H9 (cell line): ENCODE results near the gene STARD9. TPM values are rescaled to one million over a fixed set of nuclear protein-coding genes. Genes with fewer than 3 reads are reported as not detected.
A peak's percentile ranks its signal among the peaks of the same experiment; 100 is the strongest.

Experiments
- DNase-seq: peaks from one replicate; pipeline ENCODE4 v3.0.0-alpha.2; 2017
- H2AFZ ChIP-seq: one replicate; pipeline ENCODE4 v1.6.1; 2013; ENCODE audit warnings: mild to moderate bottlenecking, low read length, control low read depth, moderate library complexity
- H2AK5ac ChIP-seq: 2 replicates; pipeline ENCODE4 v1.6.1; 2013; ENCODE audit warnings: low read length, control low read depth, mixed read lengths; ENCODE audit not compliant: insufficient read length
- H2BK120ac ChIP-seq: one replicate; pipeline ENCODE4 v1.6.1; 2013; ENCODE audit warnings: low read depth, mild to moderate bottlenecking, low read length, control low read depth, inconsistent platforms; ENCODE audit not compliant: poor library complexity, severe bottlenecking
- H2BK12ac ChIP-seq: 2 replicates; pipeline ENCODE4 v1.6.1; 2013; ENCODE audit warnings: low read length, control low read depth, mixed read lengths, low read depth; ENCODE audit not compliant: insufficient read length
- H2BK15ac ChIP-seq: 2 replicates; pipeline ENCODE4 v1.6.1; 2013; ENCODE audit warnings: low read depth, low read length, control low read depth
- H2BK20ac ChIP-seq: one replicate; pipeline ENCODE4 v1.6.1; 2013; ENCODE audit warnings: low read depth, mild to moderate bottlenecking, low read length, control low read depth, inconsistent platforms; ENCODE audit not compliant: poor library complexity, severe bottlenecking
- H2BK5ac ChIP-seq: 2 replicates; pipeline ENCODE4 v1.6.1; 2013; ENCODE audit warnings: low read length, control low read depth, mixed read lengths; ENCODE audit not compliant: insufficient read length
- H3K14ac ChIP-seq: 2 replicates; pipeline ENCODE4 v1.6.1; 2013; ENCODE audit warnings: low read length, control low read depth; ENCODE audit not compliant: insufficient read depth
- H3K18ac ChIP-seq: 2 replicates; pipeline ENCODE4 v1.6.1; 2013; ENCODE audit warnings: low read depth, mild to moderate bottlenecking, mixed read lengths, low read length, control low read depth; ENCODE audit not compliant: insufficient read length
- H3K23ac ChIP-seq: 2 replicates; pipeline ENCODE4 v1.6.1; 2013; ENCODE audit warnings: low read length, control low read depth, mixed read lengths, low read depth; ENCODE audit not compliant: insufficient read length
- H3K23me2 ChIP-seq: 2 replicates; pipeline ENCODE4 v1.6.1; 2013; ENCODE audit warnings: low read depth, mild to moderate bottlenecking, mixed read lengths, low read length, control low read depth; ENCODE audit not compliant: insufficient read length, poor library complexity, severe bottlenecking
- H3K27ac ChIP-seq: 2 replicates; pipeline ENCODE4 v1.5.1; 2013; ENCODE audit warnings: low read length, control low read depth, mixed read lengths, low read depth; ENCODE audit not compliant: insufficient read length
- H3K27me3 ChIP-seq: 2 replicates; pipeline ENCODE4 v1.6.1; 2013; ENCODE audit warnings: low read length, control low read depth, inconsistent platforms; ENCODE audit not compliant: insufficient read depth
- H3K4ac ChIP-seq: 2 replicates; pipeline ENCODE4 v1.6.1; 2013; ENCODE audit warnings: low read depth, mild to moderate bottlenecking, control low read depth, inconsistent platforms, low read length, moderate library complexity
- H3K4me1 ChIP-seq: 2 replicates; pipeline ENCODE4 v1.6.1; 2013; ENCODE audit warnings: low read length, control low read depth, inconsistent platforms; ENCODE audit not compliant: insufficient read depth
- H3K4me2 ChIP-seq: 2 replicates; pipeline ENCODE4 v1.6.1; 2013; ENCODE audit warnings: low read length, control low read depth, mixed read lengths; ENCODE audit not compliant: insufficient read length, insufficient read depth
- H3K56ac ChIP-seq: 2 replicates; pipeline ENCODE4 v1.6.1; 2013; ENCODE audit warnings: low read depth, mild to moderate bottlenecking, mixed read lengths, low read length, control low read depth; ENCODE audit not compliant: insufficient read length
- H3K79me1 ChIP-seq: 2 replicates; pipeline ENCODE4 v1.6.1; 2013; ENCODE audit warnings: low read depth, mild to moderate bottlenecking, moderate library complexity, low read length, control low read depth, inconsistent platforms; ENCODE audit not compliant: insufficient read depth, poor library complexity, severe bottlenecking
- H3K79me2 ChIP-seq: 2 replicates; pipeline ENCODE4 v1.6.1; 2013; ENCODE audit warnings: low read length, control low read depth, inconsistent platforms; ENCODE audit not compliant: insufficient read depth
- H3K9ac ChIP-seq: 2 replicates; pipeline ENCODE4 v1.6.1; 2013; ENCODE audit warnings: low read length, control low read depth, mixed read lengths; ENCODE audit not compliant: insufficient read length; ENCODE audit errors: extremely low read depth
- H3K9me3 ChIP-seq: one replicate; pipeline ENCODE4 v1.6.1; 2013; ENCODE audit warnings: low read depth, low read length, inconsistent platforms; ENCODE audit not compliant: control insufficient read depth
- H3T11ph ChIP-seq: one replicate; pipeline ENCODE4 v1.6.1; 2013; ENCODE audit warnings: mild to moderate bottlenecking, low read length, control low read depth, inconsistent platforms
- H4K20me1 ChIP-seq: one replicate; pipeline ENCODE4 v1.6.1; 2013; ENCODE audit not compliant: control insufficient read depth, insufficient read length, insufficient read depth
- H4K5ac ChIP-seq: 2 replicates; pipeline ENCODE4 v1.6.1; 2013; ENCODE audit warnings: low read depth, mild to moderate bottlenecking, mixed read lengths, low read length, control low read depth; ENCODE audit not compliant: insufficient read length
- H4K8ac ChIP-seq: replicated peaks from 2 replicates; pipeline ENCODE4 v1.6.1; 2013; ENCODE audit warnings: low read length, control low read depth, mixed read lengths, low read depth; ENCODE audit not compliant: insufficient read length
- H4K91ac ChIP-seq: 2 replicates; pipeline ENCODE4 v1.6.1; 2013; ENCODE audit warnings: low read depth, mild to moderate bottlenecking, moderate library complexity, mixed read lengths, low read length, control low read depth; ENCODE audit not compliant: insufficient read length
- H3K27ac Mint-ChIP-seq, 3 experiments: 2 replicates in 2 of 3; 3 replicates in 1 of 3; pipeline ENCODE4 v1.8.0; 2020 to 2021; ENCODE audit warnings: mixed read lengths in 3 of 3, mild to moderate bottlenecking in 1 of 3, moderate library complexity in 1 of 3
- H3K27me3 Mint-ChIP-seq: 2 replicates; pipeline ENCODE4 v1.8.0; 2021; ENCODE audit warnings: low read depth, mild to moderate bottlenecking, moderate library complexity, mixed read lengths
- H3K36me3 Mint-ChIP-seq, 3 experiments: 2 replicates in 2 of 3; 3 replicates in 1 of 3; pipeline ENCODE4 v1.8.0; 2020 to 2021; ENCODE audit warnings: low read depth in 3 of 3, mixed read lengths in 3 of 3; ENCODE audit not compliant: insufficient read depth in 1 of 3
- H3K4me1 Mint-ChIP-seq, 2 experiments: 2 replicates each; pipeline ENCODE4 v1.8.0; 2020; ENCODE audit warnings: mixed read lengths in 2 of 2
- H3K4me3 Mint-ChIP-seq, 2 experiments: 2 replicates in 1 of 2; 3 replicates in 1 of 2; pipeline ENCODE4 v1.8.0; 2020 to 2021; ENCODE audit warnings: mild to moderate bottlenecking in 2 of 2, mixed read lengths in 2 of 2, moderate library complexity in 1 of 2
- H3K9me3 Mint-ChIP-seq, 2 experiments: 2 replicates in 1 of 2; 3 replicates in 1 of 2; pipeline ENCODE4 v1.8.0; 2020; ENCODE audit warnings: mild to moderate bottlenecking in 2 of 2, mixed read lengths in 2 of 2, moderate library complexity in 1 of 2
- CTCF ChIP-seq: fragments of 200-600 bp; sonication (generic); conservative IDR thresholded peaks from 3 replicates; pipeline ENCODE4 v1.8.0; 2021; ENCODE audit warnings: antibody characterized with exemption, mild to moderate bottlenecking
- WGBS: extraction: QIAGEN DNeasy Blood & Tissue Kit; methylation state at CpG from one replicate; pipeline ENCODE4 v1.1.7; 2013; ENCODE audit warnings: missing lambda C conversion rate, low lambda C conversion rate, mixed read lengths; ENCODE audit not compliant: insufficient read length; ENCODE audit errors: extremely low coverage; 5-methylcytosine and 5-hydroxymethylcytosine counted together
- total RNA-seq: library from RNA; stranded (reverse); gene quantifications from 2 replicates; pipeline ENCODE4 v1.2.1, GENCODE V29; 2021

Gene STARD9
- total RNA-seq, 1 experiment from 2014 or later = 6.9 TPM

GRCh38 chr15:42725331-42725903, 150.0 kb downstream of the STARD9 start:
- Mint-ChIP-seq H3K4me1 (peaks cover 4 to 16% of the 10 kb centered on the region in 2 experiments; a peak in 2 of 4 replicates), H3K9me3 (no peaks in the 10 kb centered on the region), H3K4me3 (no peak overlapping the region), H3K27ac (peak overlapping the region in 1 of 3 experiments; percentile 81; a peak in 2 of 7 replicates), H3K27me3 (no peaks in the 10 kb centered on the region), H3K36me3 (peaks cover 25 to 73% (median 65%) of the 10 kb centered on the region in 3 experiments)
- Histone ChIP-seq H2BK12ac (no peak overlapping the region), H3T11ph (no peak overlapping the region), H3K23ac (no peak overlapping the region), H3K14ac (no peak overlapping the region), H3K18ac (no peak overlapping the region), H3K79me1 (no peaks in the 10 kb centered on the region), H3K56ac (no peak overlapping the region), H2BK15ac (no peak overlapping the region), H3K27ac (no peak overlapping the region), H4K20me1 (no peaks in the 10 kb centered on the region), H4K91ac (no peak overlapping the region), H3K4me1 (no peaks in the 10 kb centered on the region), H4K5ac (no peak overlapping the region), H2BK5ac (no peak overlapping the region), H2AK5ac (no peak overlapping the region), H2BK20ac (no peak overlapping the region), H3K9ac (no peak overlapping the region), H4K8ac (no peak overlapping the region), H3K4ac (no peak overlapping the region), H3K4me2 (no peak overlapping the region), H3K23me2 (no peaks in the 10 kb centered on the region), H2BK120ac (no peak overlapping the region), H3K79me2 (no peaks in the 10 kb centered on the region), H3K9me3 (no peaks in the 10 kb centered on the region), H2AFZ (no peak overlapping the region), H3K27me3 (no peaks in the 10 kb centered on the region)
- TF ChIP-seq CTCF = no peak
- DNase-seq = no peak
- no CpG with 5 or more reads among the region's 12 CpGs for WGBS
